ENCODE data around the gene NT5C2.

The NT5C2 gene

DNA sequence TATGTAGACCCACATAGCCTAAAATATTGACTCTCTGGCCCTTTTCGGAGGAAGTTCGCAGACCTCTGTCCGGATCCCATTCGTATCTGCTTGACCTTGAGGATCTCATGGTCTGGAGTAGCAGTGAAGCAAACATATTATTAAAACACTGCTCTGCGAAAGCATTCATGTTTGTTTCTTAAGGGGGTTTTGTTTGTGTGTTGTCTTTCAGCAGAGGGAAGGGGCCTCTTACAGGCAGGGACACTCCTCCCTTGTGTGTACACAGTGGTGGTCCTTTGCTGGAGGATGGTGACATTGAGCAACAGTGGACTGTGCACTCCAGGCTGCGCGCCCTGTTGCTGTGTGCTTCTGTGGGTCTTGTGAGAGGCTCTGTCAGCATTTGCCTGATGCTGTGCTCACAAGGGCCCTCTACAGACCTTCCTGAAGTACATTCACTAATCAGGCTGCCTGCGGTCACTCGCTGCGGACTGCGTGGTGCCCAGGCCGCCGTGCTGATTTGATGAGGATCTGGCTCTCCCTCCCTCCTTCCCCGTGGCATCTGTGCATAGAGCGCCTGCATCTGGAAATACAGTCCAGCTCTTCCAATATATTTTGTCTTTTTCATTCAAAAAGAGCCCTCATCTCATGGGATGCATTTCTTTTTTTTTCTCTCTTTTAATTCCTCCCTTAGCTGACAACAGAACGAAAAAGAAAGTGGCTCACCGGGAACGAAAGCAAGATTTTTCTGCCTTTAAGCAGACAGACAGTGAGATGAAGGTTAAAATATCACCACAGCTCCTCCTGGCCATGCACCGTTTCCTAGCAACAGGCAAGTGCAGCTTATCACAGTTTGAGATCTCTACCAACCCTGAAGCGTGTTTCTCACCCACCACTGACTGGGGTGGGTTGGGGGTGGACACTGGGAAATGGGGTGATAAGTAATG, 139.2 kb downstream of the NT5C2 start:
- DNase-seq = peak; percentile 80

DNA sequence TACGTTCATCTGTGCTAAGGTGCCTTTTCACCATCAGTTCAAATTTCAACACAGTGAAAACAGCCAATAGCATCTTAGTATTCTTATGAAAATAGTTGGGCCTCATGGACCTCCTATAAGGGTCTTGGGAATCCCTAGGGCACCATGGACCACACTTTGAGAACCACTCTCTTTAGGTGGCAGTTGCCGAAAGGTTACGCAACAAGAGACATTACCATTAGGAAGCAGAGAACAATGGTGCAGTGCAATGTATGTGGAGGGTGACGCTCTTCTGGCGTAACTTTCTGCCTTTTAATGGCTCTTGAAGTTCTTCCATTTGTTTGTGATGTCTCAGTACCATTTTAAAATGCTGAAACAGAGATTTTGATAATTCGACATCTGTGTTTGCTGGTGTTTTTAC, 143.8 kb downstream of the NT5C2 start:
- no peak for DNase-seq

DNA sequence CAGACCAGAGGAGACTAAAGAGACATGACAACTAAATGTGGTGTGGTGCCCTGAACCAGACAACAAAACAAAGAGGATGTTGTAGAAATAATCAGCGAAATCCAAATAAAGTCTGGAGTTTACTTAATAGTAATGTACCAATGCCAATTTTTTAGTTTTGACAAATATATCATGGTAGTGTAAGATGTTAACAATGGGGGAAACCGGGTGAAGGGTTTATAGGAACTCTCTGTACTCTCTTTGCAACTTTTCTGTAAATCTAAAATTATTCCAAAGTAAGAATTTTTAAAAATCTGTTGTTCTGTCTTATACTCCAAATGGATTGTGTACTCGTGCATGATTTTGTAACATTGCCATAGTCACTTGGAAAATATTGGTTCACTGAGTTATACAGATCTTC, 145.7 kb downstream of the NT5C2 start:
- DNase-seq = no peak

DNA sequence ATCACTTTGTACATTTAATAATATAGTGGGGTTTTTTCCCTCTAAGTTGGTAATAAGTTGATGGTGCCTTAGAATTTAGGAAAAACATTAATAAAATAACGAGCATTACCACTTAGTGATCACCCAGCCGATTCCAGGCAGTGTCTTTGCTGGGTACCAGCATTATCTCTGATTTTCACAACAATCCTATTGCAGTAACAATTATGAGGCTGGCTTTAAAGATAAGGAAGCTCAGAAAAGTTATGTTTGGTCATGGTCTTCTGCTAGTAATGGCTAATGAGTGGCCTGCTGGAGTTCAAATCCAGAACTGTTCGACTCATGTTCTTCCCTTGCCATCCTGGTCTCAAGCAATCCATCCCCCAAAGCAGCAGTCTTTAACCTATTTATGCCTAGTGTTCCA, 147.1 kb downstream of the NT5C2 start:
- DNase-seq = no peak

DNA sequence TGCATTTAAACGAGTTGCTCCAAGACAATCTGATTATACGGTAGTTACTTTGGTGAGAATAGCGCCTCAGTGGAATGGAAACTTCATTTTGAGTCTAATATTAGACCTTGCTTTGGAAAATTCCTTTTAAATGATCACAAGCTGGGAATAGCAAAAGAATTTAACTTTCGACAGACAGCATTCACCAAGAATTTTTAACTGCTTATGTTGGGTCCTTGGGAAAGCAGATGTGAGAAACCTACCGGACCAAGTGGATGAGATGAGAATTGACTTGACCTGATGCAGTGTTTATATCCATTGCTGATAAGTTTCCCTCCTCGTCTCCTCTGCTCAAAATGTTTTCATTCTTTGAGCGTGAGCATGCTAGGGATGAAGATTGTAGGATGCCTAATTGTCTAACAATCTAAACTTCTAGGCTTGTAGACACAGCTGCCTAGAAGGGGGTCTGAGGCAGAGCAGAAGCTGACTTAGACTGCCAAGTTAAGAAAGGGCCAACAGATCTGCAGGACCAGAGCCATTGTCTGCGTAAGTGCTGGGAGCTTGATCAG, 148.1 kb downstream of the NT5C2 start:
- DNase-seq = no peak

DNA sequence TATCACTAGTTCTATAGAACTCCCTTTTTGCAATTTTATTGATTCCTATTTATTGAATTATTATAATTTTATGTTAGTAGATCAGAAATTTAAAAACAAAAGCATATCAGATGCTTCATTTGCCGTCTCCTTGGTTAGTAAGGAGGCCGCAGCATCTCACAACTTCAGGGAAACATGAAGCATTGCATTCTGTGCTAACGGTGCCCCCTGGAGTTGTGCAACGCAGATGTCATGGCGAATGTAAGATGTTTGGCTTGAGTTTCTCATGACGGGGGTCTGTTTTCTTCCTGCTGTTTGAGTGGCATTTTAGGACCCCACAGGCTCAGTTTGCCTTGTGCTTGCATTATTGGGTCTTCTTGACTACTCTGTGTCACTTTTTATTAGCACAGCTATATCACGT, 150.2 kb downstream of the NT5C2 start:
- DNase-seq = no peak

DNA sequence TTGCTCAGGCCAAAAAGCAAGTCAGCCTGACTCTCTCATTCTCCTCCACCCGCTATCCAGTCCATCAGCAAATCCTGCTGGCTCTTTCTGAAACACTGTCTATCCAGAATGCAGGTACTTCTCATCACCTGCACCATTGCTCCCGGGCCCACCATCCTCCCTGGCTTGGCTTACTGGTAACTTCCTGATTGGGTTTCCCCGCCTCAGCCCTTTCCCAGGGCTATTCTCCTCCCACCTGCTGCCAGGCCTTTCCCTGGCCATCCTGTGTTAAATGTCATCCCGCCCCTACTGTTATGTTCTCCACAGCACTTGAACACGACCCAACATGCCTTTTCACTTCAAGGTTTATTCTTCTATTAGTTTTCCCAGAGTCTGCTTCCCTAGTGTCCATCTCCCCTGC, 150.9 kb downstream of the NT5C2 start:
- no peak for DNase-seq

DNA sequence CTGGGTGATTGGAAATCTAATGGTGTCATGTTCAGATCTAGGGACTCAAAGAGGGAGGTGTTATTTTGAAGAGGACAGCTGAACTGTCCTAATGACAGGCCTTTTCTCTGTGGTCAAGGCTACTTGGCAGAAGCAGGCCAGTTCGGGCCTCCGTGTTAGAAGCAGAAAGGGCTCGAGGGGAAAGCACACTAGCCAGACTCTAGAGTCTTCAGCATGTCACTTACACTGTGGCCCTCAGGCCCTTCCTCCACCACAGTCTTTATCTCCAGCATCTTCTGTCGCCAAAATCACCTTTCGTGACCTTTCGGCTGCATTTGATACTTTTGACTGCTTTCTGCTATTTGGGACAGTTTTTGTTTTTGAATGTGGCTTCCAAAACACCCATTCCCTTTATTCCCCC, 151.7 kb downstream of the NT5C2 start:
- no peak for DNase-seq

DNA sequence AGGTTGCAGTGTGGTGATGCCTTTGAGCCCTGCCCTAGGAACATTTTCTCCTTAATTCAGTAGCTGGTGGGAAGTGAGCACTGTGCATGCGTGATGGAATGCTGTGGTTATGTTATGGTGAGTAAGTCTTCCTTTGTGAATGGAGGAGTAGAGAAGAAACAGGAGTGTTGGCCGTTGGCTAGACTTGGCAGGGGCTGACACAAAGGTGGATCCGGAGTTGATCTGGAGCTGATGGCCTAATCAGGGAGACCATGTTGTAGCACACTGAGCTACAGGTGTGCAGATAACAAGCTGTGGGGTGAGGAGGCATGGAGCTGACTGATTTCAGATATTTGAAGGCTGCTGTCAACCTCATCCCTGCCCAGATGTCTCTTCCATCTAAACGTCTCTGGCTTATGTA, 152.7 kb downstream of the NT5C2 start:
- no peak for DNase-seq

DNA sequence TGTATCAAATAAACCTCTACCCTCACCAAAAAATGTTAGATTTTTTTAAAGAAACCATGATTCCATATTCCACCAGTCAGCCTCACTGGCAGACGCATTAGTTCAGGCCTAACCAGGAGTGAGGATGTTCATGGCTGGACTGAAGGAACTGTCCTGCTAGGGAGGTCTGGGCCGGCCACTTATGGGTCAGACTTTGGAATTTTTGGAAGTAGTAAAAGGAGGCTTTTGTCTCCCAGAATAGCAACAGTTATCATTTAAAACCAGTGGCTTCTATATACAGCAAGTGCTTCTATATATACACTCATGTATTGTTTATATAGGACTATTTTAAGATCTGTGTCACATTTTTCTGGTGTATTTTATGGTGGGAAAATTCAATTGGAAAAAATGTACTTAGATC, 154.5 kb downstream of the NT5C2 start:
- no peak for DNase-seq
